T-helper 17 cell (primary cell): ENCODE data around the gene BRCA1. TPM values are rescaled to one million over a fixed set of nuclear protein-coding genes. Genes with fewer than 3 reads are reported as not detected.
"Not testable (repeated sequence)": the region's sequence is repeated elsewhere in the genome, so short reads cannot be mapped to it uniquely, and the experiment has no call there.

Experiments used
- ATAC-seq: fragments of 150-1000 bp; cut with Tn5 transposase; 2 replicates; pipeline ENCODE4 v1.10.0; 2021; ENCODE audit warnings: mild to moderate bottlenecking, moderate library complexity
- DNase-seq, 3 donors: peaks; one replicate each; pipeline versions ENCODE4 v3.0.0 to v3.0.0-alpha.2; 2020 to 2021
- H3K9me3 ChIP-seq: one replicate; pipeline ENCODE4 v1.7.0; 2013; ENCODE audit warnings: low read length, mild to moderate bottlenecking; ENCODE audit not compliant: control insufficient read depth, poor library complexity, severe bottlenecking
- H3K27ac Mint-ChIP-seq: one replicate; pipeline ENCODE4 v1.8.0; 2022; ENCODE audit warnings: mild to moderate bottlenecking, moderate library complexity, mixed read lengths
- H3K27me3 Mint-ChIP-seq: one replicate; pipeline ENCODE4 v1.8.0; 2022; ENCODE audit warnings: mixed read lengths
- H3K36me3 Mint-ChIP-seq: one replicate; pipeline ENCODE4 v1.8.0; 2022; ENCODE audit warnings: low read depth, mixed read lengths
- H3K4me1 Mint-ChIP-seq: one replicate; pipeline ENCODE4 v1.8.0; 2022; ENCODE audit warnings: mild to moderate bottlenecking, mixed read lengths
- H3K4me3 Mint-ChIP-seq: one replicate; pipeline ENCODE4 v1.8.0; 2022; ENCODE audit warnings: mild to moderate bottlenecking, moderate library complexity, mixed read lengths
- total RNA-seq, 4 donors: library from RNA in 2 of 4; stranded (reverse) in 2 of 4; gene quantifications; one replicate each; pipeline ENCODE4 v1.2.3 and lab custom pipeline; 2022 to 2026

BRCA1 gene
- total RNA-seq, 2 donors from 2014 or later = 2.1 to 3.4 TPM

GRCh38 chr17:43125967-43126910 is 1.1 kb upstream of the BRCA1 start:
- Mint-ChIP-seq H3K27me3 (no peaks in the 10 kb centered on the region), H3K27ac (peak overlapping the region; percentile 98), H3K36me3 (no peaks in the 10 kb centered on the region), H3K4me3 (peak overlapping the region; percentile 100), H3K4me1 (peaks cover 22% of the 10 kb centered on the region)
- no peaks in the 10 kb centered on the region for H3K9me3 ChIP-seq
- ATAC-seq (no peak), DNase-seq (no peak)

GRCh38 chr17:43118679-43119615 is 6.2 kb downstream of the BRCA1 start:
- Mint-ChIP-seq H3K4me3 (no peak overlapping the region), H3K27me3 (no peaks in the 10 kb centered on the region), H3K36me3 (no peaks in the 10 kb centered on the region), H3K27ac (no peak overlapping the region), H3K4me1 (no peaks in the 10 kb centered on the region)
- ATAC-seq = no peak
- DNase-seq = no peak
- H3K9me3 ChIP-seq = no peaks in the 10 kb centered on the region

- no peak for DNase-seq
- Mint-ChIP-seq H3K36me3 (peaks cover 2% of the 10 kb centered on the region), H3K27me3 (no peaks in the 10 kb centered on the region), H3K27ac (no peak overlapping the region), H3K4me3 (no peak overlapping the region), H3K4me1 (peaks cover 4% of the 10 kb centered on the region)
- no peak for ATAC-seq
- H3K9me3 ChIP-seq = no peaks in the 10 kb centered on the region
These were observed 11.0 kb downstream of the BRCA1 start for GRCh38 chr17:43114151-43114552.

GRCh38 chr17:43106552-43106951 is 18.6 kb downstream of the BRCA1 start:
- ATAC-seq (no peak), DNase-seq (no peak)
- Mint-ChIP-seq H3K27ac (no peak overlapping the region), H3K4me3 (no peak overlapping the region), H3K36me3 (no peaks in the 10 kb centered on the region), H3K27me3 (no peaks in the 10 kb centered on the region), H3K4me1 (no peaks in the 10 kb centered on the region)
- H3K9me3 ChIP-seq = no peaks in the 10 kb centered on the region

GRCh38 chr17:43105146-43105545 is 20.0 kb downstream of the BRCA1 start:
- DNase-seq = no peak
- H3K27ac Mint-ChIP-seq = no peak overlapping the region
- no peaks in the 10 kb centered on the region for H3K36me3 Mint-ChIP-seq
- H3K27me3 Mint-ChIP-seq = no peaks in the 10 kb centered on the region
- no peaks in the 10 kb centered on the region for H3K4me1 Mint-ChIP-seq
- H3K9me3 ChIP-seq = no peaks in the 10 kb centered on the region
- ATAC-seq = no peak
- H3K4me3 Mint-ChIP-seq = no peak overlapping the region

- Mint-ChIP-seq H3K27me3 (no peaks in the 10 kb centered on the region), H3K27ac (no peak overlapping the region), H3K36me3 (no peaks in the 10 kb centered on the region), H3K4me3 (no peak overlapping the region), H3K4me1 (no peaks in the 10 kb centered on the region)
- DNase-seq (no peak), ATAC-seq (no peak)
- no peaks in the 10 kb centered on the region for H3K9me3 ChIP-seq
These were observed 20.5 kb downstream of the BRCA1 start for GRCh38 chr17:43104665-43105064.

- not testable (repeated sequence) for H3K9me3 ChIP-seq, H3K4me1 Mint-ChIP-seq, ATAC-seq, H3K27me3 Mint-ChIP-seq, H3K36me3 Mint-ChIP-seq, H3K4me3 Mint-ChIP-seq, DNase-seq, H3K27ac Mint-ChIP-seq
These were observed 29.8 kb downstream of the BRCA1 start for GRCh38 chr17:43095364-43095763.

- no peaks in the 10 kb centered on the region for H3K27me3 Mint-ChIP-seq
- no peaks in the 10 kb centered on the region for H3K9me3 ChIP-seq
- no peak for DNase-seq
- H3K27ac Mint-ChIP-seq = no peak overlapping the region
- H3K4me3 Mint-ChIP-seq = no peak overlapping the region
- ATAC-seq = no peak
- H3K4me1 Mint-ChIP-seq = no peaks in the 10 kb centered on the region
- H3K36me3 Mint-ChIP-seq = no peaks in the 10 kb centered on the region
These were observed 30.9 kb downstream of the BRCA1 start for GRCh38 chr17:43094129-43094835.

GRCh38 chr17:43092901-43093300 is 32.3 kb downstream of the BRCA1 start:
- H3K4me3 Mint-ChIP-seq = no peak overlapping the region
- DNase-seq (no peak), ATAC-seq (no peak)
- no peaks in the 10 kb centered on the region for H3K9me3 ChIP-seq
- no peaks in the 10 kb centered on the region for H3K4me1 Mint-ChIP-seq
- H3K27me3 Mint-ChIP-seq = no peaks in the 10 kb centered on the region
- H3K36me3 Mint-ChIP-seq = no peaks in the 10 kb centered on the region
- H3K27ac Mint-ChIP-seq = no peak overlapping the region

GRCh38 chr17:43090022-43090421 is 35.1 kb downstream of the BRCA1 start:
- DNase-seq = no peak
- Mint-ChIP-seq H3K4me3 (no peak overlapping the region), H3K27me3 (no peaks in the 10 kb centered on the region), H3K4me1 (no peaks in the 10 kb centered on the region), H3K36me3 (no peaks in the 10 kb centered on the region), H3K27ac (no peak overlapping the region)
- H3K9me3 ChIP-seq = no peaks in the 10 kb centered on the region
- ATAC-seq = no peak

GRCh38 chr17:43085474-43085873 is 39.7 kb downstream of the BRCA1 start:
- Mint-ChIP-seq H3K27ac (no peak overlapping the region), H3K27me3 (no peaks in the 10 kb centered on the region), H3K36me3 (no peaks in the 10 kb centered on the region), H3K4me1 (no peaks in the 10 kb centered on the region), H3K4me3 (no peak overlapping the region)
- ATAC-seq = no peak
- DNase-seq = no peak
- no peaks in the 10 kb centered on the region for H3K9me3 ChIP-seq

GRCh38 chr17:43079641-43080302 is 45.4 kb downstream of the BRCA1 start:
- H3K36me3 Mint-ChIP-seq = no peaks in the 10 kb centered on the region
- H3K4me3 Mint-ChIP-seq = no peak overlapping the region
- H3K9me3 ChIP-seq = no peaks in the 10 kb centered on the region
- no peaks in the 10 kb centered on the region for H3K4me1 Mint-ChIP-seq
- no peak overlapping the region for H3K27ac Mint-ChIP-seq
- no peak for ATAC-seq
- DNase-seq = no peak
- no peaks in the 10 kb centered on the region for H3K27me3 Mint-ChIP-seq
